Measurements from ENCODE around the gene EPHA10. TPM values are rescaled to one million over a fixed set of nuclear protein-coding genes. Genes with fewer than 3 reads are reported as not detected.

Gene EPHA10
- polyA plus RNA-seq, 1 experiment = 0.04 TPM

GRCh38 chr1:37708471-37708870 is 56.4 kb downstream of the EPHA10 start:
- POLR2A ChIA-PET = no interaction called here
- H3K4me3 ChIP-seq (ENCODE audit: low read depth, low read length) = no peak overlapping the region
- CTCF ChIA-PET = no interaction called here
- no peak for TF ChIP-seq CTCF (IDR thresholded peaks at IDR 0.05; ENCODE audit: insufficient read depth, low read depth, low read length)
- H3K27me3 ChIP-seq (ENCODE audit: control insufficient read depth, insufficient read depth, low read length) = no peaks in the 10 kb centered on the region
- peaks cover 4% of the 10 kb centered on the region; the same call in 1 of the 2 replicates for H3K36me3 ChIP-seq (ENCODE audit: control insufficient read depth, insufficient read depth, low read length)
- no peak for DNase-seq (ENCODE audit: low read depth)

GRCh38 chr1:37705399-37705798 is 59.5 kb downstream of the EPHA10 start:
- Histone ChIP-seq H3K27me3 (ENCODE audit: control insufficient read depth, insufficient read depth, low read length) (no peaks in the 10 kb centered on the region), H3K36me3 (ENCODE audit: control insufficient read depth, insufficient read depth, low read length) (peaks cover 8% of the 10 kb centered on the region; the same call in 1 of the 2 replicates), H3K4me3 (ENCODE audit: low read depth, low read length) (no peak overlapping the region)
- no peak for DNase-seq (ENCODE audit: low read depth)
- TF ChIP-seq CTCF (IDR thresholded peaks at IDR 0.05; ENCODE audit: insufficient read depth, low read depth, low read length) = no peak
- ChIA-PET POLR2A (interaction anchor here (0.6 kb wide), 1 partner anchor 871 kb away, joined by 3 read pairs; no protein-coding TSS in a partner anchor), CTCF (interaction anchor here (1.2 kb wide), 1 partner anchor 11 kb away, joined by 3 read pairs; no protein-coding TSS in a partner anchor)

GRCh38 chr1:37704966-37705365 is 60.0 kb downstream of the EPHA10 start:
- no peak for TF ChIP-seq CTCF (IDR thresholded peaks at IDR 0.05; ENCODE audit: insufficient read depth, low read depth, low read length)
- ChIA-PET POLR2A (interaction anchor here (0.6 kb wide), 1 partner anchor 872 kb away, joined by 3 read pairs; no protein-coding TSS in a partner anchor), CTCF (interaction anchor here (1.2 kb wide), 1 partner anchor 11 kb away, joined by 3 read pairs; no protein-coding TSS in a partner anchor)
- H3K4me3 ChIP-seq (ENCODE audit: low read depth, low read length) = no peak overlapping the region
- no peaks in the 10 kb centered on the region for H3K27me3 ChIP-seq (ENCODE audit: control insufficient read depth, insufficient read depth, low read length)
- peaks cover 8% of the 10 kb centered on the region for H3K36me3 ChIP-seq (ENCODE audit: control insufficient read depth, insufficient read depth, low read length)
- DNase-seq (ENCODE audit: low read depth) = peak; percentile 36

- TF ChIP-seq CTCF (IDR thresholded peaks at IDR 0.05; ENCODE audit: insufficient read depth, low read depth, low read length) = no peak
- Histone ChIP-seq H3K36me3 (ENCODE audit: control insufficient read depth, insufficient read depth, low read length) (peaks cover 4% of the 10 kb centered on the region), H3K4me3 (ENCODE audit: low read depth, low read length) (no peak overlapping the region), H3K27me3 (ENCODE audit: control insufficient read depth, insufficient read depth, low read length) (no peaks in the 10 kb centered on the region)
- POLR2A ChIA-PET = no interaction called here
- CTCF ChIA-PET = no interaction called here
- DNase-seq (ENCODE audit: low read depth) = no peak
Measured at GRCh38 chr1:37703061-37703460, 61.9 kb downstream of the EPHA10 start.

GRCh38 chr1:37701051-37701450 is 63.9 kb downstream of the EPHA10 start:
- no peaks in the 10 kb centered on the region for H3K27me3 ChIP-seq (ENCODE audit: control insufficient read depth, insufficient read depth, low read length)
- TF ChIP-seq CTCF (IDR thresholded peaks at IDR 0.05; ENCODE audit: insufficient read depth, low read depth, low read length) = no peak
- no peak for DNase-seq (ENCODE audit: low read depth)
- POLR2A ChIA-PET = no interaction called here
- H3K4me3 ChIP-seq (ENCODE audit: low read depth, low read length) = no peak overlapping the region
- peaks cover 4% of the 10 kb centered on the region for H3K36me3 ChIP-seq (ENCODE audit: control insufficient read depth, insufficient read depth, low read length)
- CTCF ChIA-PET = interaction anchor here (0.8 to 0.9 kb wide), 2 partner anchors 11 to 18 kb away, joined by 3 to 4 read pairs; a partner anchor contains a TSS
